Fibroblast of gingiva (primary cell): Measurements from ENCODE around the gene CRY1.
A peak's percentile ranks its signal among the peaks of the same experiment; 100 is the strongest.
"Not testable (repeated sequence)": the region's sequence is repeated elsewhere in the genome, so short reads cannot be mapped to it uniquely, and the experiment has no call there.

Source experiments
- DNase-seq: peaks from one replicate; pipeline ENCODE4 v3.0.0-alpha.2; 2011; ENCODE audit warnings: low read depth

The CRY1 gene

DNA sequence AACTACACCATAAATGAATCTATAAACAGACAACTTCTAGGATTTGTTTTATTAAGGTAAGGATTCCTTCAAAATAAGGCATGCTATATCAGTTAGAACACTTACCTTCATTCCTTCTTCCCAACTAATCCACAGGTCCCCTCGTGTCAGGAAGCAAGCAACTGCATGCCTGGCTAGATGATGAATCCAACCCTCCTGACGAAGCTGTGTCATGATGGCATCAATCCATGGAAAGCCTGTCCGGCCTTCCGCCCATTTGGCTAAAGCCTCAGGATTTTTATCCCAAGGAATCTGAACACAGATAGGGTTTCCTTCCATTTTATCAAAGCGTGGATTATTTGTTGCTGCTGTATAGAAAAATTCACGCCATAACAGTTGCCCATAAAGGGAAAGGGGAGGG lies 93.9 kb downstream of the CRY1 start:
- peak; percentile 6 for DNase-seq

DNA sequence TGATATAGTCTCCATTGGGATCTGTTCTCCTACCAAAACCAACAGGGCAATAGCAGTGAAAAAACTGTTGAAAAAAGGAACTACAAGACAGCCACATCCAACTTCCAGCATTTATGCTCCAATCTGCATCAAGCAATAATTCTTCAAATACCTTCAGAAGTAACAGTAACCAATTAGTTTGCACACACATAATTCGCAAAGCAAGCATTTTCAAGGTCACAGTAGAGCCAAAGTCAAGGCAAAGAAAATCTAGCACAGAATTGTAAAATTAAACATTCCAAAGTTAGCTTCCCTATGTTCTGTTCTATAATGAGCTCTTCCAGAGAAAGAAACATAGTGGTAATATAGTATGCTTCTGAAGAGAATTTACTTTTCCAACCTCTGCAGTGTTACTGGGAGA lies 95.4 kb downstream of the CRY1 start:
- DNase-seq, result no peak

DNA sequence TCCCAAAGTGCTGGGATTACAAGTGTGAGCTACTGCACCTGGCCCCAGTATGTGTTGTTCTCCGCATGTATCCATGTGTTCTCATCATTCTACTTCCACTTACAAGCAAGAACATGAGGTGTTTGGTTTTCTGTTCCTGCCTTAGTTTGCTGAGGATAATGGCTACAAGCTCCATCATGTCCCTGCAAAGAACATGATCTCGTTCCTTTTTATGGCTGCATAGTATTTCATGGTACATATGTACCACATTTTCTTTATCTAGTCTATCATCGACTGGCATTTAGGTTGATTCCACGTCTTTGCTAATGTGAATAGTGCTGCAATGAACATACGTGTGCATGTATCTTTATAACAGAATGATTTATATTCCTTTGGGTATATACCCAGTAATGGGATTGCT lies 97.2 kb downstream of the CRY1 start:
- DNase-seq, result not testable (repeated sequence)

DNA sequence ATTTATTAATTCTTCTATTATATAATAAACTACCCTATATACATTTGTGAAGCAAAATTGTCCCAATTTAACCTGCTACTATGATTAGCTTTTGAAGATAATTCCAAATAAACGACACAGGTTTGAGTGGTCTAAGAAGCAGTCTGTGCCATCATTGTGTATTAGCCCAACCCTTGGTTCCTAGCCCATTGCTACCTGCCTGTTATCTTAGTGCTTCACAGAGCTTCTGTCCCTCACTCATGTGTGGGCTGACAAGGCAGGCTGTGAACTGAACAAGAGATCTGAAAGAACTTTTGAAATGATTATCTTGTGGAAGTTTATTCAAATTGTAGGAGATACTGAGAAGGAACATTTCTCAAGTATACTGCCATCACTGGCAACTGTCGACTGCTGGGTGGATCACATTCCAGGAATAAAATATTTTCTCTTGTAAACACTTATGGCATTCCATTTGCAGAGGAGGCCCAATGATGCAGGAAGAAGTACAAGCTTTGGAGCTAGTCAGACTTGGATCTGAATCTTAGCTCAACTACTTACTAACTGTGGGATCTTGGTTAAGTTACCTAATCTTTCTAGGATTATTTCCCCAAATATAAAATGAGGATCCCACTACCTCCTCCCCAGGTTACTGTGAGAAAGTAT lies 98.6 kb downstream of the CRY1 start:
- DNase-seq, result peak; percentile 85

DNA sequence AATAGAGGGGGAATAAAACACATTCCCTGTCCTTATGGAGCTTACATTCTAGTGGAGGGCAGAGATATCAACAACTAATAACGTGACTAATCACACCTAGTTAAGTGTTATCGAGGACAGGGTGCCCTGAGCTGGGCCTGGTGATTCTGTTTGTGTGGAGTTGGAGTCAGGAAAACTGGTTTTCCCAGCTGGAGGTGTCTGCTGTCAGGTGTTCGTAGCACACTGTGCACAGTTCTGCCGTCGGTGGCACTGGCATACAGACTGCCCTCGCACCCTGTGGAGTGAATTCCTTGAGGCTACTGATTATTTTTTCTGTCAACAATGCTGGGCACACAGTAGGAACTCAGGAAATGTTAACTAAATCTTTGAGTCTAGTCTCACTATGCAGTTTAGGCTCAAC lies 105.5 kb downstream of the CRY1 start:
- DNase-seq, result no peak

DNA sequence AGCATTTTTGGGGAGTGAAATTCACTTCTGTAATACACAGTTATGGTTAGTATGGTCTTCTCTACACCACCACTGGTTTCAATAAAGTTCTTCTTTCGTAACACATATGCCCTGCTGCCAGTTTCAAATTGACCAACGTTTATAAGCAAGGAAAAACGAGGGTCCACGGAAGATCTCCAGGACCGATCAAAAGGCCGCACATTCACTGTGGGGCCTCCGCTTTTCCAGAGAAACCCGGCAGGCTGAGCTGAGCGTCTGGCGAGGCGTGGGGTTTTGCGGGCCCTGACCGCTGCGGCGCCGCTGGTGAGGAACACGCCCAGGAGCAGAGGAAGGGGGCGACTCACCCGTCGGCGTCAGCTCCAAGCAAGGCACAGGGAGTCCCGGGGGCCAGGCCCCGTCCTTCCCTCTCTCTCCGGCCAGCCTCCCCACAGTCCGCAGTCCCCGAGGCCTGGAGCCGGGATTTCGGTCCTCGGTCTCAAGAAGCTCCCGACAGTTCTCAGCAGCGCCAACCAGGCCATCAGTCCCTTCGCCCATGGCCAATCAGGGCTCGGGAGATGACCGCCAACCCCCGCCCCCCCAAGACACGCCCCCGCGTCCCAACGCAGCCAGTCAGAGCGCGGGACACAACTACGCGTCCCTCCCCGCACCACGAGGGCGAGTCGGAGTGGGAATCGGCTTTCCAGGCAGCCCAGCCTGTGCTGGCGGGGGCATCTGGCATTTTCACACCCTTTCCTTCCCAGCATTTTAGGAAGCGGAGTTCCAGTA lies 106.5 kb downstream of the CRY1 start, which contains the start of gene MTERF2:
MTERF2 (minus strand) TSS at position 522 of the 765 bp plus-strand sequence. CDS start 8,432 bp downstream, outside the sequence.
- peak; percentile 95 for DNase-seq

DNA sequence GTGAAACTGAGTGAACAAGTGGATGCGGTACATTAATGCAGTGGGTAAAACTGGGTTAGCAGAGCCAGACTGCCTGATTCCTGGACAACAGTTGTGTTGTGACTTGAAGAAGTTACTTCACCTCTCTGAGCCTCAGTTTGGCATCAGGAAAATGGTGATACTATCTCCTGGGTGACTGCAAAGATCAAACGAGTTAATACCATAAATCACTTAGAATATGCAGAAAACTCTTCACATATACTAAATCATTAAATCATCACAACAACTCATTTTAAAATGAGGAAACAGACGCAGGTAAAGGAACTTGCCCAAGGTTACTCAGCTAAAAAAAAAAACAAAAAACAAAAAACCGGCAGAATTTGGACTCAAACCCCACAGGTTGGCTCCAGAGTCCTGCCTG lies 107.2 kb downstream of the CRY1 start:
- no peak for DNase-seq

DNA sequence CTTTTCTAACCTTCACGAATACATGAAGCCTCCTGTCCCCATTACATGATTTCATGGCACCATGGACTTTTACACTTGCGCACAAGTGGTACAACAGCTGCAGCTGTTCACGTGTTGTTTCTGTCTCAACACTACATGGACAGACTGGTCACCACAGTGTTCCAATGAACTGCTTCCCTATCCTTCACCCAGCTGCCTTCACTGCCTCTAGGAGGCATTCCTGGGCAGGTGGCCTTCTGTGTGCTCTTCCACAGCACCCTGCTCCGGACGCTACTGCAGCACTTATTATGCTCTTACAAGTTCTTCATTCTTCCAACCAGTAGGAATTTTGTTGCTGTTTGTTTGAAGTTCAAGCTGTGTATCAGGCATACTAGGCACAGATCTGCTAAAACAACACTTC lies 107.9 kb downstream of the CRY1 start:
- DNase-seq, result no peak

DNA sequence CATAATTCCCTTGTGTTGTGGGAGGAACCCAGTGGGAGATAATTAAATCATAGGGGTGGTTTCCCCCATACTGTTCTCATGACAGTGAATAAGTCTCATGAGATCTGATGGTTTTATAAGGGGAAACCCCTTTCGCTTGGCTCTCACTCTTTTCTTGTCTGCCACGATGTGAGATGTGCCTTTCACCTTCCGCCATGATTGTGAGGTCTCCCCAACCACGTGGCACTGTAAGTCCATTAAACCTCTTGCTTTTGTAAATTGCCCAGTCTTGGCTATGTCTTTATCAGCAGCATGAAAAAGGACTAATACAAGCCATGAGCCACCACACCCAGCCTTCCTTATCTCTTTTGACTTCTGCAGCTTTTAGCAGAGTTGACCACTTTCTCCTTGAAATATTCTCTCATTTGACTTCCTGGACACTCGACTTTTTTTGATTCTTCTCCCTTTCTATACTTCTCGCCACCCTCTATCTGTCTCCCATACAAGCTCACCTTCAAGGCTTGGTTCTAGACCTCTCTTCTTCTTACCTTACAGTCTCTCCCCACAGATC lies 108.7 kb downstream of the CRY1 start:
- no peak for DNase-seq

DNA sequence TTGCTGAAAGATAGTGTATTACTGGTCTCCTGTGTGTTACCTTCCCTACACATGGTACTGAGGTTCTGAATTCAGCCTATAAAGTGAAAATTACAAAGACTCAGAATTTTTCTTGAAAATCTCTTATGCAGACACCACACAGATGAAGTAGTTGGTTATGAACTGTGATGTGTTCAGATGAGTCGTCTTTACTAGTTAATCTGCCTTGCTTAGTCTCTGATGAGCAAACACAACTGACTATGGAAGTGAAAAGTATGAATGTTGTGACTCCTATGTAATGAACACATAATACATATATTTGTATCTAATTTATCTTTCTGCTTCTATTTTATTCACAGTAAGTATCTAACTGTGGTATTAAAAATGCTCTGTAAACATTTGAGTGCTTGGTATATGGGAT lies 111.1 kb downstream of the CRY1 start:
- DNase-seq, result no peak

DNA sequence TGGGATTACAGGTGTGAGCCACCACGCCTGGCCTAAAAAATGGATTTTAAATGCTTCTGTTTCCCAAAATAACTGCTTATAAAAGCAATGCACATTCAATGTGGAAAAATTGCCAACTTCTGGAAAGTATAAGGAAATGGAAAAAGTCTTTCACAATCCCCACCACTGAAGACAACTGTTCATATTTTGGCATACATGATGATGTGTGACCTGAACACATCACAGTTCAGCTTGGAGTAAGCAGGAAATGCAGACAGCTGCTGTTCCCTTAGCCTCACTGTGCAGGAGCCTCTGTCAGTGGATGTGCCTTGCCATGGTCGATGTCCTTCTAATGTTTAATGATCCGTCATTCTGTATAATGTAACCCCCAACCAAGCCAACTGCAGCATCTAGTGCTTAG lies 111.6 kb downstream of the CRY1 start:
- DNase-seq, result peak; percentile 84

DNA sequence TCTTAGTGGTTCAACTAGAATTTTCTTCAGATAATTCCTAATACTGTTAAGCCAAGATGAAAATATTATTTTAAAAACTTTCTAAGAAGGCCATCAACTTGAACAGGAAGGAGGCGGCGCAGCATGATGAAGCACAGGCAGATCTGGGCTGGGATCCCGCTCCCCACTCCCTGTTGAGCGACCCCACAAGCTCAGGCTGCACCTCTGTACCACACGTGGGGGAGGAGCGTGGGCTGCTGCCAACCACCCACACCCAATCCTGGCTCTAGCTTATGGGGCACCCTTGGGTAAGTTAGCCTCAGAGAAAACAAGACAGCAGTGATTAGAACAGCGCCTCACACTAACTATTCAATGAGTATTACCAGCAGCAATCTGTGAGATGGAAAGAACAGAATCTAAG lies 112.4 kb downstream of the CRY1 start:
- DNase-seq, result no peak

DNA sequence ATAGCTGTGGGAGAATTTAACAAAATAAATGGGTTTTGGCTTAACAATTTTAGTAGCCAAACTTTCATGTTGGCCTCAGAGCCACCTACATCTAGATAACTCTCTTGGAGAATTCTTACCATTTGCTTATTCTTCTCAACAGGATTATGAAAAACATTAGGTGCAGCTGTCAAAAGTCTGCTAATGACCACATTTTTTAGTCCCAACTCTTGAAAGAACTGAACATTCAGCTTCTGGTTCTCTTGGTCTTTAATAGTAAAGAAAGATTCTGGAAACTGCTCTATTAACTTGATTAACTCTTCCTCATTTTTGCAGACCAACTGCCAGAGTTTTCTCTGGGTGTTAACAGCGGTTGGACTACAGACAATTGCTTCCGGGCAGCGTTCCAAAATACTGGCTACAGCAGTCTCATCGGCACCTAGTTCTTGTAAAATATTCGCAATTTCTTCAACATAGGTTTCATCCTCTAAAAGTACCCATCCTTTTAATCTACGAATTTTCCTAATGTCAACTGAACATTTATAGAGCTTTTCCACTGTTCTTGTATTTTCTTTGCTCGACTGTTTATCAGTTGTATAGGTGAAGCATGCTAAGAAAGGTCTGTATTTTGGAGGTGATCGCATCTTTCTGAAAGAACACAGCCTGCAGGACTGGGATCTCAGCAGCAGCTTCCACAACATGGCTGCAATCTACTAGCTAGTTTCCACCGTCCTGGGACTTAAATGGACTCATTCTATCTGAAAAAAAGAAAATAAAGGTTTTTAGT lies 115.1 kb downstream of the CRY1 start:
- DNase-seq, result no peak

DNA sequence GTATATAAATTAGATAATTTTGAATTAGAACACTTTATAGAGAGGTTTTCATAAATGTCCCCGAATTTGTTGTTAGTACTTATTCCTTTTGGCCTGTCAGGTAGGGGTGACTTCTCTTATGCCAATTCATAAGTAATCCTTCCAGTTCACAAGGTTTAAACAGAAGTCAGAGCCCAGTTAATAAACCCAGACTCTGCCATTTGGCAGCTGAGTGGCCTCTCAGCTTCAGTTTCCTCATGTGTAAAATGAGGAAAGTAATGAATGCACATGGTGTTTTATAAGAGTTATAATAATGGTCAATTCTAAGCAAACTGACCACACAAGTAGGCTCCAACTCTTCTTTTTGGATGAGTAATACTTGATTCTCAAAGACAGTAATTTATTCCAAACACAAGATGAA lies 116.7 kb downstream of the CRY1 start:
- DNase-seq, result no peak

DNA sequence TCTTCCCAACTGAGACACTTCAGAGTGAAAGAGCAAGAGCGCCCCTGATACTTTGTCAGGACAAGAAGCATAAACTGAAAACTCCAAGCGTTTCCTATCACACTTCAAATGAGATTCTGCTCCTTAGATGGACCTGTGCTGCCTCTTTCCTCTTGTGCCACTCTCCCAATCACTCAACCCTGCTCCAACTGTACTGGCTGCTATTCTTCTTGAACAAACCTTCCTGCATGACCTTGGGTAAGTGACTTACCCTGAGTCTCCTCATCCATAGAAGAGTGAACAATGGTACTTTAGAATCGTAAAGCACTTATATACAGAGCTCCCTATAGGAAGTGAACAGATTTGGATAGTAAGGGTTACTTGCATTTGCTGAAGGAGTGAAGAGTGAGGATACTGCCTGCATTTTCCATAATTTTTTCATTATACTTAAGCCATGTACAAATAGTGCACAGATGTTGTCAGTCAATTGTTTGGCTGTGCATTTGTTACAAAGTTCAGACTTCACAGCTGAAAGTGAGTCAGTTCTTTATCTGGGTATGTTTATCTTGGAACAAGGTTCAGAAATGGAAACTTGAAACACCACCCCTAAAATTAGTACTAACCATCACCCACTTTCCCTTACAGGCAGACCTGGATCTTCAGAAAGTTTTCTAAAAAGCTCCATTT lies 117.2 kb downstream of the CRY1 start:
- DNase-seq, result peak; percentile 55

DNA sequence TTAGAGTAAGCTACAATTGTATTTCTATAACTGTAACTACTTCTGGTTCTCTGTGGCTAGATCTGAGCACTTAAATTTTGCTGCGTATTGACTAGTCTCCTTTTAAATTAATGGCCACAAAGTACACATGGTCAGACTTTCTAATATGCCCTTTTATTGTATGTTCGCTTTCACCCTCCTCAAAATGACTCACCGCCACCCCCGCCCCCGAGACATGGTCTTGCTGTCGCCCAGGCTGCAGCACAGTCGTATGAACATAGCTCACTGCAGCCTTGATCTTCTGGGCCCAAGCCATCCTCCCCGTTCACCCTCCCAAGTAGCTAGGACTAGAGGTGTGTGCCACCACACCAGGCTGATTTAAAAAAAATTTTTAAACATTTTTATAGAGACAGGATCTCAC lies 118.3 kb downstream of the CRY1 start:
- no peak for DNase-seq

DNA sequence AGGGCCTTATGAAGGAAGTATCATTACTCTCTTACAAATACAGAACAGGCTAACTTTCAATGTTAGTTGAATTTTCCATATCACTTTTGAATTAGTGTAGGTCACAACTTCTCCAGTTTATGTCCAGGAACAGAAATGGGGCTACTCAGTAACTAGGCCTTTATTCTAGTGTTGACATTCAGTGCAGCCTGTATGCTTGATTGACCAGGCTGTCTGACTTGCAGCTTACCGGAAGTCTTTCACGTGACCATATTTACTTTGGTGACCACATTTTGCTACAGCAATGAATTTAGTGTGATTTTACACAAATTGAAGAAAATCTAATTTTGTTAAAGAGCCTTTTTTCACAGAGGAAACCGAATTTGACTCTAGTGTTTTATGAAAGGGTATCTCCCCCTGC lies 118.8 kb downstream of the CRY1 start:
- DNase-seq, result no peak

DNA sequence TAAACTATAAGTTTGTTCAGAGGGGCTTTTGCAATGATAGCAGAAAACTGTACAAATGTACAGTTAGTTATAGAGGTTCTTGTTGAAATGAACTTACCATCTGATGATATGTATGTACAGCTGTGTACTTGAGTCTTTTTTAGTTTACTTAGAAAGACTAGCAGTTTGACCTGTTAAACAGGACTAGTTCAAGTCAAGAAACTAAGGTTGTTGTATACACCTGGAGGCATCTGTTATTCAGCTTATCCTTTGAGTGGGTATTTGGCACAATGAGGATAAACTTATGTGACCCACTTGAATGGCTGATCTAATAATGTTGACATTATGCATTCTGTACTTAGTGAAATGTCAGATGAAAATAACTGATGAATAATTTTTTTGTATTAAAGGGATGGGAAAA lies 119.8 kb downstream of the CRY1 start:
- DNase-seq, result no peak

DNA sequence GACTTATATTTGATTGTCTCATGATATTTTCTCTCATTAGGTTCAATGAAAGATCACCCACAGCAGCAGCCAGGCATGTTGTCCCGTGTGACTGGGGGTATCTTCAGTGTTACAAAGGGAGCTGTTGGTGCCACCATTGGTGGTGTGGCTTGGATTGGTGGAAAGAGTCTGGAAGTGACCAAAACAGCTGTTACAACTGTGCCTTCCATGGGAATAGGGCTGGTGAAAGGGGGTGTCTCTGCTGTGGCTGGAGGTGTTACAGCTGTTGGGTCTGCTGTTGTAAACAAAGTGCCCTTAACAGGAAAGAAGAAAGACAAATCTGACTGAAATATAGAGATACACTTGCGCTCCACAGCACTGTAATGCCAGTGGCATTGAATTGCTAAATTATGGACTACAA lies 122.3 kb downstream of the CRY1 start:
- DNase-seq, result no peak

DNA sequence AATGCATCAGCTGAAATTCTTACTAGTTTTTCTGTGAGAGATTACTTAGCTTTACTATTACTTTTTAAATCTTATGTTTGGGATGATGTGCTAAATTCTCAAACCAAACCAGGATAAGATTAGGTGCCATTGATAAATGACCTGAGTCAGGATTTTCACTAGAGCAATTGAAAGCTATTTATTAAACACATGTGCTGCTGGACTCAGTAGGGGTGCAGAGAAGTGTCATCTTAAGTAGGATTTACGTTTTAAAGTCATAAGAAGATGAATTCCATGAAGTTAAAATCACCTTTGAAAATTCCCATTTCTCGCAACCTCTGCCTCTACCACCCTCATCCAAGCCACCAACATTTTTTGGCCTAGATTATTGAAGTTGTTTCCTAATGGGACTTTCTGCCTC lies 128.8 kb downstream of the CRY1 start:
- no peak for DNase-seq

DNA sequence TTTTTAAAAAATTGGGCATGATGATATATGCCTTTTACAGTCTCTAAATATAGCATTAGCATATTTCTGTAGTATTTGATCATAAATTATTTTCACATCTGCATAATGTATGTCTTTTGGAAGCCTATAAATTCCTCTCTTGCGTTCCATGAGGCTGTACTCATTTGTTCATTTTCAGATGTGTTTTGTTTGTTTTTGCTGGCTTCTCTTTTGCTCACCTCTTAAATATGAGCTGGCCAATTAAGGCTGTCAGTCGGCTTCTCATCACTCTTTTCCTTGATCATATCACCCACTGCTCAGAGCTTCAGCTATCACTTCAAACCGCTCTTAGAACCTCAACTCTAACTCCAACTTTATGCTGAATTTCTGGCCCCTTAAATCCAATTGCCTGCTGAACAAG lies 131.1 kb downstream of the CRY1 start:
- DNase-seq, result no peak

DNA sequence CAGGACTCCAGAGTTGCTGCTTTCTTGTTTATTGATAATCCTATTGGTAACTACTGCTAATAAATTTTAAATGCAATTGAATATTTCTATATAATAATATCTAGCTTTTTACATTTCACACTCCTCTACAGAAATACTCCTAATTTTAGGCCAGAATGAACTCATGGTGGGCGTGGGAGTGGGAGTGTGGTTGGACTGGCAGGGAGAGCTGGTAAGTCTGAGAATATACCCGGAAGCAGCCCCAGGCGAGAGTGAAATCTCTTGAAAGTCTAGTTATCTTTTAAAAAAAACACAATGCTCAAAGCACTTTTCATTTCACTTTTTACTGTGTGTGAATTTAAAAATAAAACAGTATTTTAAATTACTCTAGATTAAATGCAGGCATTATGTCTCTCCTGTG lies 132.9 kb downstream of the CRY1 start:
- DNase-seq, result no peak
